Measurements from ENCODE around the gene HSBP1. TPM values are rescaled to one million over a fixed set of nuclear protein-coding genes. Genes with fewer than 3 reads are reported as not detected.

Gene HSBP1
- total RNA-seq, 4 donors from 2014 or later = 7.5 to 28.0 (median 8.7) TPM

DNA sequence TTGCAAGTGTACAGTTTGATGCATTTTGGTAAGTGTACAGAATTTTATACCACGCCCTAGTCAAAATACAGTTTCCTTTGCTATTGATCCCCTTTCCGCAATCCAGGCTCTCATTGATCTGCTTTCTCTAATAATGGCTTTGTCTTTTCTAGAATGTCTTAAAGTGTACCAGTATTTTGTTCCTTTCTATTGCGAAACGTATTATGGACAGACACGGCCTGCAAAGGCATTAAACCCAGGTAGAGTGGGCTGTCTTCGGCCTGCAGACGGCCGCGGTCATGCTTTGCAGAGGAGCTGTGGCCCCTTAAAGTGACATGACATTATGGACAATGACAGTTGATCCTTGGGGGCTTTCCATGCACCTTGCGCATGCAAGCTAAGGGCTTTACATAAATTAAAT is 15.9 kb upstream of the HSBP1 start:
- Histone ChIP-seq H3K27ac (no peak overlapping the region), H3K4me1 (peaks cover 0 to 5% of the 10 kb centered on the region in 2 donors), H3K27me3 (no peaks in the 10 kb centered on the region), H3K36me3 (no peaks in the 10 kb centered on the region), H3K4me3 (no peak overlapping the region), H3K9me3 (no peaks in the 10 kb centered on the region)
- no peak for TF ChIP-seq POLR2A (IDR thresholded peaks at IDR 0.05)
- TF ChIP-seq, protein P1, sequence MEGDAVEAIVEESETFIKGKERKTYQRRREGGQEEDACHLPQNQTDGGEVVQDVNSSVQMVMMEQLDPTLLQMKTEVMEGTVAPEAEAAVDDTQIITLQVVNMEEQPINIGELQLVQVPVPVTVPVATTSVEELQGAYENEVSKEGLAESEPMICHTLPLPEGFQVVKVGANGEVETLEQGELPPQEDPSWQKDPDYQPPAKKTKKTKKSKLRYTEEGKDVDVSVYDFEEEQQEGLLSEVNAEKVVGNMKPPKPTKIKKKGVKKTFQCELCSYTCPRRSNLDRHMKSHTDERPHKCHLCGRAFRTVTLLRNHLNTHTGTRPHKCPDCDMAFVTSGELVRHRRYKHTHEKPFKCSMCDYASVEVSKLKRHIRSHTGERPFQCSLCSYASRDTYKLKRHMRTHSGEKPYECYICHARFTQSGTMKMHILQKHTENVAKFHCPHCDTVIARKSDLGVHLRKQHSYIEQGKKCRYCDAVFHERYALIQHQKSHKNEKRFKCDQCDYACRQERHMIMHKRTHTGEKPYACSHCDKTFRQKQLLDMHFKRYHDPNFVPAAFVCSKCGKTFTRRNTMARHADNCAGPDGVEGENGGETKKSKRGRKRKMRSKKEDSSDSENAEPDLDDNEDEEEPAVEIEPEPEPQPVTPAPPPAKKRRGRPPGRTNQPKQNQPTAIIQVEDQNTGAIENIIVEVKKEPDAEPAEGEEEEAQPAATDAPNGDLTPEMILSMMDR (IDR thresholded peaks at IDR 0.05 in 4 of 5, conservative IDR thresholded peaks at IDR 0.05 in 1 of 5) = no peak
- in situ Hi-C loops (cut with MboI; ENCODE audit: low sequenced_read_pairs in 4 of 4) (no loop called here), intact Hi-C loops (cut with DNase I; ENCODE audit: low total_unique reads) (no loop called here)
- ATAC-seq (no peak), DNase-seq (no peak)

GRCh38 chr16:83792391-83792790 is 15.4 kb upstream of the HSBP1 start:
- peaks cover 0 to 5% of the 10 kb centered on the region in 2 donors for H3K4me1 ChIP-seq
- no peak for ATAC-seq

GRCh38 chr16:83793179-83793578 is 14.6 kb upstream of the HSBP1 start:
- ATAC-seq = no peak
- intact Hi-C loops (cut with DNase I; ENCODE audit: low total_unique reads) = no loop called here

More at GRCh38 chr16:83792391-83792790, 15.4 kb upstream of the HSBP1 start:
- H3K27me3 ChIP-seq = no peaks in the 10 kb centered on the region
- no peaks in the 10 kb centered on the region for H3K9me3 ChIP-seq
- no peaks in the 10 kb centered on the region for H3K36me3 ChIP-seq
- no peak for DNase-seq
- no peak overlapping the region for H3K27ac ChIP-seq
- H3K4me3 ChIP-seq = no peak overlapping the region
- in situ Hi-C loops (cut with MboI; ENCODE audit: low sequenced_read_pairs in 4 of 4) = no loop called here
- intact Hi-C loops (cut with DNase I; ENCODE audit: low total_unique reads) = no loop called here
- TF ChIP-seq, protein P1 (IDR thresholded peaks at IDR 0.05 in 4 of 5, conservative IDR thresholded peaks at IDR 0.05 in 1 of 5) = no peak
- TF ChIP-seq POLR2A (IDR thresholded peaks at IDR 0.05) = no peak

GRCh38 chr16:83794860-83795554 is 12.8 kb upstream of the HSBP1 start:
- Histone ChIP-seq H3K4me1 (peaks cover 0 to 5% of the 10 kb centered on the region in 2 donors), H3K27me3 (no peaks in the 10 kb centered on the region), H3K4me3 (no peak overlapping the region), H3K36me3 (no peaks in the 10 kb centered on the region), H3K9me3 (no peaks in the 10 kb centered on the region), H3K27ac (no peak overlapping the region)
- no peak for TF ChIP-seq POLR2A (IDR thresholded peaks at IDR 0.05)
- TF ChIP-seq, protein P1 (IDR thresholded peaks at IDR 0.05 in 4 of 5, conservative IDR thresholded peaks at IDR 0.05 in 1 of 5) = no peak
- DNase-seq (no peak), ATAC-seq (no peak)
- in situ Hi-C loops (cut with MboI; ENCODE audit: low sequenced_read_pairs in 4 of 4) (no loop called here), intact Hi-C loops (cut with DNase I; ENCODE audit: low total_unique reads) (no loop called here)

More at GRCh38 chr16:83793179-83793578, 14.6 kb upstream of the HSBP1 start:
- no peaks in the 10 kb centered on the region for H3K36me3 ChIP-seq
- DNase-seq = no peak
- no peaks in the 10 kb centered on the region for H3K27me3 ChIP-seq
- TF ChIP-seq, protein P1 (IDR thresholded peaks at IDR 0.05 in 4 of 5, conservative IDR thresholded peaks at IDR 0.05 in 1 of 5) = no peak
- no peak for TF ChIP-seq POLR2A (IDR thresholded peaks at IDR 0.05)
- H3K4me1 ChIP-seq = peaks cover 0 to 5% of the 10 kb centered on the region in 2 donors
- in situ Hi-C loops (cut with MboI; ENCODE audit: low sequenced_read_pairs in 4 of 4) = no loop called here
- H3K9me3 ChIP-seq = no peaks in the 10 kb centered on the region
- no peak overlapping the region for H3K4me3 ChIP-seq
- H3K27ac ChIP-seq = no peak overlapping the region

All from gastrocnemius medialis (tissue), 4 donors.